GM21515 (cell line): ENCODE data around the gene FAT1.
"Not testable (repeated sequence)": the region's sequence is repeated elsewhere in the genome, so short reads cannot be mapped to it uniquely, and the experiment has no call there.

ENCODE experiments used
- ATAC-seq: cut with Tn5 transposase; IDR thresholded peaks from one replicate; pipeline ENCODE4 v1.9.1; 2021; ENCODE audit not compliant: unreplicated experiment

The FAT1 gene, protein sequence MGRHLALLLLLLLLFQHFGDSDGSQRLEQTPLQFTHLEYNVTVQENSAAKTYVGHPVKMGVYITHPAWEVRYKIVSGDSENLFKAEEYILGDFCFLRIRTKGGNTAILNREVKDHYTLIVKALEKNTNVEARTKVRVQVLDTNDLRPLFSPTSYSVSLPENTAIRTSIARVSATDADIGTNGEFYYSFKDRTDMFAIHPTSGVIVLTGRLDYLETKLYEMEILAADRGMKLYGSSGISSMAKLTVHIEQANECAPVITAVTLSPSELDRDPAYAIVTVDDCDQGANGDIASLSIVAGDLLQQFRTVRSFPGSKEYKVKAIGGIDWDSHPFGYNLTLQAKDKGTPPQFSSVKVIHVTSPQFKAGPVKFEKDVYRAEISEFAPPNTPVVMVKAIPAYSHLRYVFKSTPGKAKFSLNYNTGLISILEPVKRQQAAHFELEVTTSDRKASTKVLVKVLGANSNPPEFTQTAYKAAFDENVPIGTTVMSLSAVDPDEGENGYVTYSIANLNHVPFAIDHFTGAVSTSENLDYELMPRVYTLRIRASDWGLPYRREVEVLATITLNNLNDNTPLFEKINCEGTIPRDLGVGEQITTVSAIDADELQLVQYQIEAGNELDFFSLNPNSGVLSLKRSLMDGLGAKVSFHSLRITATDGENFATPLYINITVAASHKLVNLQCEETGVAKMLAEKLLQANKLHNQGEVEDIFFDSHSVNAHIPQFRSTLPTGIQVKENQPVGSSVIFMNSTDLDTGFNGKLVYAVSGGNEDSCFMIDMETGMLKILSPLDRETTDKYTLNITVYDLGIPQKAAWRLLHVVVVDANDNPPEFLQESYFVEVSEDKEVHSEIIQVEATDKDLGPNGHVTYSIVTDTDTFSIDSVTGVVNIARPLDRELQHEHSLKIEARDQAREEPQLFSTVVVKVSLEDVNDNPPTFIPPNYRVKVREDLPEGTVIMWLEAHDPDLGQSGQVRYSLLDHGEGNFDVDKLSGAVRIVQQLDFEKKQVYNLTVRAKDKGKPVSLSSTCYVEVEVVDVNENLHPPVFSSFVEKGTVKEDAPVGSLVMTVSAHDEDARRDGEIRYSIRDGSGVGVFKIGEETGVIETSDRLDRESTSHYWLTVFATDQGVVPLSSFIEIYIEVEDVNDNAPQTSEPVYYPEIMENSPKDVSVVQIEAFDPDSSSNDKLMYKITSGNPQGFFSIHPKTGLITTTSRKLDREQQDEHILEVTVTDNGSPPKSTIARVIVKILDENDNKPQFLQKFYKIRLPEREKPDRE (N-terminal part only)

DNA sequence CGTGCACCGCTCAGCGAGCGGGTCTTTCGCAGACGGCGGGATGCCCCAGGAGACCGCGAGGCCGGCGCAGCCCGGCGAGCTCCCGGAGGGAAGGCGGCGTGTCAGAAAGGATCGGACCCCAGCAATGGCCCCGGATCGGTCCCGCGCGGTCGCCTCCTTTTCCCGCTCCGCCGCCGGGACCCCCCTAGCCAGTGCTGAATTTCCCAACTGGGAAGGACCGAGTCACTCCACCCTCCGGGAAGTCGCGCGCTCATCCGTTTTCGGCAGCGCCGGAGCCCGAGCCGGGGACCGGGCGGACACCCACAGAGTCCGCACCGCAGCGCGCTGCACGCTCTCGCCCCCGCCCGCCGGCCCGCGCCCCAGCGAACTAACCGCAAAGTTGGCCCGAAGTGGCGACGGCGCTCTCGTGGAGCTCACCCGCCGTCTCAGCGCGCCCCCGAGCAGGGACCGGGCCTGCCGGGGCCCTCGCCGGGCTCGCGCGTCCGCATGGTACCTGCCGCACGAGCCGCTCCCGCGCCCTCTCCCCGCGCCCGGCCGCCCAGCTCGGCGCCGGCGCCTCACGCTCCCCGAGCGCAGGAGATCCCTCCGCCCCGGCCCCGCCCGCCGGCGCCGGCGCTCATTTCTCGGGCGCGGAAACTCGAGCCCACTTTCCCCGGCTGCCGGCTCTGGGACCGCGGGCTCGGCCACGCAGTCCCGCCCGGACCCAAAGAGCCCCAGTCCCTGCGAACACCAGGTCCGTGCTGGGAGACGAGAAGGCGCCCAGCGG lies at the start of gene FAT1:
Gene FAT1 (minus strand): TSS at position 565 of the 766 bp plus-strand sequence. CDS start 14,029 bp downstream, outside the sequence.
- ATAC-seq = no peak

DNA sequence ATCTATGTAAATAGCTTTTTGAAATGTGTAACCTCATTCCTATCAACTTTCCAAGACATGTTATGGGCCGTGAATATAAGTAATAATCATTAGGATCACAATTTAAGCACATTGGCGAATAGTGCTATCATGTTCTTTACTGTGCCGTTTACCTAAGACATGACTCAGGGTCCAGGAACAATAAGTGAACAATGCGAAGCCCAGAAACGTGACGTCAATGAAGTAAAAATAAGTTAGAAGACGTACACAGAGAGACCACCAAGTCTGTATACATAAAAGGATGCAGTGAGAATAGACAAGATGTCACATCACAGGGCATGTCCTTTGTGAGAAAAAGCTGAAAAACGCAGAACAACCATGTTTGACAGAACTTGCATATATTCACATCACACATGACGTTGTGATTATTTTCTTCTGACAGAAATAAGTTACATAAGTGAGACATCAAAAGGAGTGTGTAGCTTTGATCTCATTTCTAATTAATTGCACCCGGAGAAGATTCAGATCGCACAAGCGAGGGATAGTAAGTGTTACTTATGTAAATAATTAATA lies 49.4 kb upstream of the FAT1 start:
- no peak for ATAC-seq

DNA sequence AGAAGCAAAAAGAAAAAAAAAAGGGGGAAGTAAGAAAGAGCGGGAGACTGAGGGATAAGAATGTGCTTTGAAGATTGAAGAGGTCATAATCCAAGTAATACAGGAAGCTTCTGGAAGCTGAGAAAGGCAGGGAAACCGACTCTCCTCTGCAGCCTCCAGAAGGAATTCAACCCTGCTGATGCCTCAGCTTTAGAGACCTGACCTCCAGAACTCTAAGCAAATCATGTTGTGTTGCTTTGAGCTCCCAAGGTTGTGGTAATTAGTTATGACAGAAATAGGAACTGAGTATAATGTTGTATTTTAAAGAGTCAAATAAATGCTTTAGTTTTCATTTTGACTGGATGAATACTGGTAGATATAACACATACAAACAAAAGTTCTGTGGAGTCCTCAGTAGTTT lies 48.0 kb upstream of the FAT1 start:
- ATAC-seq = no peak

DNA sequence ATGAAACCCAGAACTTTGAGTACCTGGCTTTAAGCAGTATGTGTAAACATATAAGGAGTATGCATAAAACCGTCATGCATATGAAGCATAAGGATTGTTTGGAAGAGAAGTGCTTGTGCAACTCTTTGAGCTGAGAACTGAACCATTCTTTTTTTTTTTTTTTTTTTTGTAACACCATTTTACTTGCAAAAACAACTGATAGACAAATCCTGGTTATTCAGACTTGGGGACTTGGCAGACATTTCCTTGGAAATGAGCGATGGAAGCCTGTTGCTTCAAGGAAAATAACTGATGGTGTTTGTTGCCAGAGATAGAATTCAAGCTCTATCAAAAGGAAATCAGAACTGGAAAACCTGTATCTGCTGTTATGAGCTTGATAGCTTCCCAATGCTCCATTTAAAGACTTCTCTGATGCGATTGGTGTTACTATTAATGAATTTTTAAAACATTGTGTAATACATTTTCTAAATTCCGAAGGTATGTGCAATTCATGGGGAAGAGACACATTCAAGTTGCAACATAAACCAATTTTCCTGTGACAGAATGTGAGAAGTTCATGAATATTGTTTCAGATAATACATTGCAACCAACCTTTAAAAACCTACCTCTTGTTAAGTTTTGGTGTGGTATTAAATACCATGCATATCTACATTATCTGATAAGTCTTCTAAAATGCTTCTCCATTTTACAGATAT lies 47.0 kb upstream of the FAT1 start:
- ATAC-seq = no peak

DNA sequence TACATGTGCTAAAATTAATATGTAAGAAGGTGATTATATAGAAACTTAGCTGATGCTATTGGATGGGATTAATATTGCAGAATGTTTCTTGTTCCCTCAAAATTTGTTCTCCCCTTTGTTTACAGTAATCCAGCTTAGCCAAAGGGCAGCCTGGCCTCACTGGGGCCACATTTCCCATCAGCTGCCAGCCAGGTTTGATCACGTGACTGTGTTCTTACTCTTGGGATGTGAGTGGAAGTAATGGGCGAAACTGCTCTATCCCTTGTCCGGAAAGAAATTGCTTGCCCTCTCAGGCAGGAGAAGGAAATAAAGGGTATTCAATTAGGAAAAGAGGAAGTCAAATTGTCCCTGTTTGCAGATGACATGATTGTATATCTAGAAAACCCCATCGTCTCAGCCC lies 44.1 kb upstream of the FAT1 start:
- ATAC-seq = no peak

DNA sequence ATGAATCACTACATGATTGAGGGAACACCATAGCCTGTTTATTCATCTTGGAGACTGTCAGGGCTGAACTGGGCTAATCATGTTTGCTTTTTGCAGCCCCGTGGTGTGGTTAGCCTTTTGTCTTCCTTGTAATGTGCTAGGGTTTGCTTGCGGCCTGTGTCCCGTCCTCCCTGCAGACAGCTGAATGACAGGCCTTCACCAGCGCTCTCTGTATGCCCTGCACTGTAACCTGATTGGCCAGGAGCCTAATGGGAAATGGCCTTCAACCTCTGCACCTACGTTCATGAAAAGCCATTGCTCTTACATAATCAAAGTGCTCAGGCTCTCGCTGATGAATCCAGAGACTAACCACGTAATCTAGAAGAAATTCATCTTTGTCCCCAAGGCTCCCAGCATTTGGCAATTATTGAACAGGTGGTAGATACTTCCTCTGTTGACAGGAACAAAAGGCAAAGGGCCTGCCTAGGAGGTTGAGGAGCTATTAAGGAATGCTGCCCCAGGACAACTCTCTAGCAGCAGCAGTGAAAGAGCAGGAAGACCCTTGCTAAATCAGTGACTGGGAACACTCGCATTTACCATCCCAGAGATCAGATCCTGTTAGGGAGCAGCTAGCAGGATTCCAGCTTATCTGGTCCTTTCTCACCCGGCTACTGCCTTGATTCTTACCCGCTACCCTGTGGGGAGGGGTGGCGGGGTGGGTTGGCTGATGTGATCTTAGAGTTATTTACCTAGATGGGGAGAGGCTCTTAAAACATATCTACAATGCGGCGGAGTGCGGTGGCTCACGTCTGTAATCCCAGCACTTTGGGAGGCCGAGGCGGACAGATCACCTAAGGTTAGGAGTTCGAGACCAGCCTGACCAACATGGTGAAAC lies 42.3 kb upstream of the FAT1 start:
- ATAC-seq = no peak

DNA sequence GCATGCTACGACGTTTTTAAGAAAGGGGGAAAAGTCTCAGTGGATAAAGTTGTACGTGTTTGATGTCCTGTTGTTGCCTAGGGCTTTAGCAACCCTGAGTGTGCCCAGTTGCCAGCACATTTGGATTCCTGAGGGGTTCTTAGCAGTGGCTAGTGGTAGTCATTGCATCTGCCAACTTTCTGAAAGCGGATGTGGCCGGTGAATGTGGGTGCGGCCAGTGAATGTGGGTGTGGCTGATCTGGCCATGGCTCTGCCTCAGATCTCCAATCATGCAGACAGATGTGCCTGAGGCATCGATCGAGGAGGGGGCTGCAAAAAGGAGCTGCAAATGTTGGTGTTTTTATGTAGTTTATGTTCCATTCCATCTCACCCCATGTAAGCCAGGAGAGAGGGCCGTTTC lies 41.5 kb upstream of the FAT1 start:
- no peak for ATAC-seq

DNA sequence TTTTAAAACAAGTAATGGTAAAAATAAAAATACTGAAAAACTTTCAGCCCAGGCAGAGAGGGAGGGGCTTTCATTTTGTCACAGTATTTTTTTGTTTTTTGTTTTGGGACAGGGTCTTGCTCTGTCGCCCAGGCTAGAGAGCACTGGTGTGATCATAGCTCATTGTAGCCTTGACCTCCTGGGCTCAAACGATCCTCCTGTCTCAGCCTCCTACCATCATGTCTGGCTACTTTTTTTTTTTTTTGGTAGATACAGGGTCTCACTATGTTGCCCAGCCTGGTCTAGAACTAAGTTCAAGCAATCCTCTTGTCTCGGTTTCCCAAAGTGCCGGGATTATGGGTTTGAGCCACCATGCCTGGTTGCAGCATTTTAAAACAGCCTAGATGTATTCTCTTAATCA lies 40.8 kb upstream of the FAT1 start:
- ATAC-seq = no peak

DNA sequence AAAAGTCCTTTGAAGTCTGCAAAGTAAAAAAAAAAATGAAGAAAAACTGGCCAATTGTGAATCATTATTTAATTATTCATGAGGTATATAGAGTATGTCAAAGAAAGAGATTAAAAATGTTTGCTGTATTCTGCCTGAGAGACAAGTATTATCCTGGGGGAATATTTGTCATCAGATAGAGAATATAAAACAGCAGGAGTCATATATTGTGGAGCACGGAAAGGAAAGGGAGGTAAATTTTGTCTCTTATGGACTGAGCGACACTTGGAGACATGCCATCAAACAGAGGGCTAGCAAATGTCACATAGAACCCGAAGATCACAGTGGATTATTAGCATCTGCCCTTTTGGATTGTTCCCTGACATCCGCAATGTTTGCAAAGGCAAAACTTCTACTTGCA lies 39.2 kb upstream of the FAT1 start:
- ATAC-seq = no peak

DNA sequence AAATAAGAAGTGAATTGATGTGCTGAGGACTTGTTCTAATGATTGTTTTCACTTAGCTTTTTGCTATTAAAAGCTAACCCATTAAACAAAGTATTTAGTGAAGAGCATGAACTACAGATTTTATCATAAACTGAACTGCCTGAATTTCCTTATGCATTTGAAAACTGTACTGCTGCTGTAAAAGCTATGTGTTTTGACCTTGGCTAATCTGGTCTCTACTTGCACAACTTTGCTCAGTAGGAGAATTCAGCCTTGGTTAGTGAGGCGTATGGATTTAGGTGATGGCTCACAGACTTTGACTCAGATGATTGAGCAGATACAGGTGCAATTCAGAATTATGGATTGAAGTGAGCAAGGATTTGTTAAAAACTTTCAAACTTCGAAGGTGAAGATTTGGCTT lies 38.7 kb upstream of the FAT1 start:
- ATAC-seq = no peak

DNA sequence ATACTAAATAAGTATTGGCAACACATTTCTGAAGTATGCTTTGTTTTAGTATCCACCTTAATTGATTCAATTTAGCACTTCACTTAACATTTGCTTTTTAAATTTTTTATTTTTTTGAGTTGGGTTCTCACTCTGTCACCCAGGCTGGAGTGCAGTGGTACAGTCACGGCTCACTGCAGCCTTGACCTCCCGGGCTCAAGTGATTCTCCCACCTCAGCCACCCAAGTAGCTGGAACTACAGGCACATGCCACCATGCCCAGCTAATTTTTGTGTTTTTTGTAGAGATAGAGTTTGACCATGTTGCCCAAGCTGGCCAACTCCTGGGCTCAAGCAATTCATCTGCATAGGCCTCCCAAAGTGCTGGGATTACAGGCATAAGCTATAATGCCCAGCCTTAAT lies 38.3 kb upstream of the FAT1 start:
- ATAC-seq = not testable (repeated sequence)

DNA sequence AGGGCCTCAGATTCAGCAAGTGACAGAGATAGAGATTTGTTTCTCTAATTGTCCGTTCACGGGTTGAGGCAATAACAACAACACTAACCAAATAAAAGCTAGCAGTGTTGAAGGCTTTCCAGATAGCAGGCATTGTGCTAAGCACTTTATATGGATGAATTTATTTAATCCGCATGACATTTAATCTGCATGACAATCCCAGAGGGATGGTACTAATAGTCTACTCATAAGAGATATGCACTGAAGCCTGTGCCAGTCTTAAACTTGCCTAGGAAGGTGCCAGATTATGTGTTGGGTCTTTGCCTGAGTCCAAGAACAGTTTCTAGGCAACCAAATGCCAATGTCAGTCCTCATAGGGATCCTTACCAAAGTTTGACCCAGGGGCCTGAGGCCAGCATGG lies 37.7 kb upstream of the FAT1 start:
- ATAC-seq = no peak

DNA sequence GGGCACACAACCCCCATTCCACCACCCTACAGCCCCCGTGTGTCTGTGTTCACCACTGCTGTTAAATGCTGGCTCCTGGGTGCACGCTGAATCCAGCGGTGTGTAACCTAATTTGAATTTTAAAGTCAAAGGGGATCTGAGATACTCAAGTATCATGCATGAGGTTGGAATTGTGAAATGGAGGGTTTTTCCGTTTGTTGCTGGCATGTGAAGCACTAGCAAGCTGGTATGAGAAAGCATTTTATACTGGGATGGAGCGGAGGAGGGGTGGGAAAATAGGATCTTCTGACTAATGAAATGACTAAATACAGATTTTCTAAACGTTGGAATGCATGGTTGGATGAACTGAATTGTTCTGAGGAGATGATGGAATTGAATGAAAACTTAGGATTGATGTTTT lies 36.9 kb upstream of the FAT1 start:
- ATAC-seq = no peak

DNA sequence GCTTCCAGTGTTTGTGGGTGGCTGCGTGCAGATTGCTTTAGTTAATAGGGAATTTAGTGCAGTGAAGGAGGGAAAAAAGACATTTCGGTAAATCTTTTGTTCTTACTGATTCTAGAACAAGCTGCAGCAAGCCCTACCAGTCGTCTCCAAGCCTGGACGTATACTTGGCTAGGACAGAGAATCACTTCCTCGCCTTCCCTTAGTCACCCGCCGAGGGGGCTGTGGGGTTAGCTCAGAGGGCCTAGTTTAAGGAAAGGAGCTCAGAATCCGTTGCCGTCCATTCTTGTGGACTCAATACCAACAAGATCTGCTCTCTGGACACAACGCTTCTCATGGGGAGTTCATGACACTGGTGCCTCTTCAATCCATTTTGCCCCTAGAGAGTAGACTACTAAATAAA lies 36.3 kb upstream of the FAT1 start:
- ATAC-seq = no peak

DNA sequence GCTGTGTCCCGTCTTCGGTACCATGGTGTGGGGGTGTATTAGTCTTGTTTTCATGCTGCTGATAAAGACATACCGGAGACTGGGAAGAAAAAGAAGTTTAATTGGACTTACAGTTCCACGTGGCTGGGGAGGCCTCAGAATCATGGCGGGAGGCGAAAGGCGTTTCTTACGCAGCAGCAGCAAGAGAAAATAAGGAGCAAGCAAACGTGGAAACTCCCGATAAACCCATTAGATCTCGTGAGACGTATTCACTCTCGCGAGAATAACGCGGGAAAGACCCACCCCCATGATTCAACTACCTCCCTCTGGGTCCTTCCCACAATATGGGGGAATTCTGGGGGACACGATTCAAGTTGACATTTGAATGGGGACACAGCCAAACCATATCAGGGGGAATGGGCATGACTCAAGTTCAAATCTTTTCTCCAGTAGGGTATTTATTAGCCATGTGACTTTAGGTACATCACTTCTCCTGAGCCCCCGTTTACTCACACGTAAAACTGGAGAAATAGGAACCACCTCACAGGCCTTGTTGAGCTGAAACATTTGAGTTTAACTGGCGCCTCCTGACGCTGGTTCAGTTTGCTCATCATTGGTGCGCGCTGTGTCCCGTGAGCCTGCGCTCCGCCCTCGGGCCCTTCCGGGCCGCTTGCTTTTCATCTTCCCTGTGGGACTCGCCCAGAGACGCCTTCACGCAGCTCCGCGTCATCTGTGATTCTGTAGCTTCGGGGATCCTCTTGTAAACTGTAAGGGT lies 35.5 kb upstream of the FAT1 start:
- ATAC-seq = no peak

DNA sequence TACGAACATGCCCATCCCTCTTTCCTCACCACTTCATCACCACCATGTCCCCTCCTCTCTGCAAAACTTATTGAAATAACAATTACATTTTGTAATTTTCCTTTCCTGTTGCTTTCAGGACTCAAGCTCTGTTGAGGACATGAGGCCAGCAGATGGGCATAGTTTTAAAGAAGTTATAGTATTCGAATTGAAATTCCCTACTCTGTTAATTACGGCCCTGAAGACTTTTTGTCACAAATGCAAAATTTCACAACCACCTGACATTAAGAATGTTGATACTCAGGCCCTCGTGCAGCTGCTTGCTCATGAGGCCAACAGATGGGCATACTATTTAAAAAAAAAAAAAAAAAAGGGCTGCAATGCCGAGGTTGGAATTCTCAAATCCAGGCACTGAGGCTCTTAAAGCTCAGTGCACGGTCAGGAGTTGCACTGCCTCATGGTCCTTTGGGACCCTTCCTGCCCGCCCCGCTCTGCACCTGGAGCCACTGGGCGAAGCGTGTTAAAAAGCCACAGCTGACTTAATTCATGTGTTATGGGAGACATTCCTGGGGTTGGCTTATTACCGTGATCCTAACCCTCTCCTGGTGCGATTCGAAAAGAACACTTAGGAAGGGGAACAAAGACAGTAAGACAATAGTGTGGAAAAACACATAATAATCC lies 34.2 kb upstream of the FAT1 start:
- no peak for ATAC-seq

DNA sequence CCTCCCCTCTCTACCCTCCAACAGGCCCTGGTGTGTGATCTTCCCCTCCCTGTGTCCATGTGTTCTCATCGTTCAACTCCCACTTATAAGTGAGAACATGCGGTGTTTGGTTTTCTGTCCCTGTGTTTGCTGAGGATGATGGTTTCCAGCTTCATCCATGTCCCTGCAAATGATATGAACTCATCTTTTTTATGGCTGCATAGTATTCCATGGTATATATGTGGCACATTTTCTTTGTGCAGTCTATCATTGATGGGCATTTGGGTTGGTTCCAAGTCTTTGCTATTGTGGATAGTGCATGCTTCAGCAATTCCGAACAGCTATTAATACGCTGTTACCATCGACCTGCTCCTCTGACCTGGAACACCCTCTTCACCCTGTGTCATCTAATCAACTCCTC lies 32.9 kb upstream of the FAT1 start:
- not testable (repeated sequence) for ATAC-seq
